Gastrocnemius medialis (tissue), 4 donors: ENCODE data around the gene RSF1.

Experiments used
- POLR2A ChIP-seq, 2 donors: fragments of 450-650 bp; IDR thresholded peaks; one replicate each; pipeline ENCODE4 v1.6.1; 2017; ENCODE audit warnings: antibody characterized with exemption in 2 of 2, mild to moderate bottlenecking in 2 of 2, moderate library complexity in 2 of 2
- TF ChIP-seq, protein P1 (sequence below), 5 experiments: fragments of 450-650 bp in 3 of 5; fragments of 200-600 bp in 2 of 5; sonication (generic) in 2 of 5; IDR thresholded peaks in 4 of 5; conservative IDR thresholded peaks in 1 of 5; 1 replicate in 4 of 5; 2 replicates in 1 of 5; pipeline ENCODE4 v1.5.1; 2016 to 2019; ENCODE audit warnings: antibody characterized with exemption in 5 of 5, mild to moderate bottlenecking in 3 of 5, moderate library complexity in 3 of 5

DNA sequence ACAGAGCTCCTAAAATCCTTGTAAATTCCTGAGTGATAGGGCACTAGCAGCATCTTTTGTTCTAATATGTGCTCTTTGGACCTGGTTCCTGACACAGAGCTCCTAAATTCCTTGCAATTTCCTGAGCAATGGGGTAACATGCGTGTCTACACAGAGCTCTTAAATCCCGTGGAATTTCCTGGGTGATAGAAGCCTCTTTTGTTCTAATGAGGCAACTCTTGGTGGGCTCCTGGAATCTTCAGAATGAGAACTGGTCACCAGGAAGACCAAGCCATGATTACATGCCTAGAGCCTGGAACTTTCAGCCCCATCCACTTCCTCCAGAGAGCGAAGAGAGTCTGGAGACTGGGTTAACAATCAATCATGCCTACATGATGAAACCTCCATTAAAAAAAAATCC lies 19.0 kb downstream of the RSF1 start:
- TF ChIP-seq, protein P1, sequence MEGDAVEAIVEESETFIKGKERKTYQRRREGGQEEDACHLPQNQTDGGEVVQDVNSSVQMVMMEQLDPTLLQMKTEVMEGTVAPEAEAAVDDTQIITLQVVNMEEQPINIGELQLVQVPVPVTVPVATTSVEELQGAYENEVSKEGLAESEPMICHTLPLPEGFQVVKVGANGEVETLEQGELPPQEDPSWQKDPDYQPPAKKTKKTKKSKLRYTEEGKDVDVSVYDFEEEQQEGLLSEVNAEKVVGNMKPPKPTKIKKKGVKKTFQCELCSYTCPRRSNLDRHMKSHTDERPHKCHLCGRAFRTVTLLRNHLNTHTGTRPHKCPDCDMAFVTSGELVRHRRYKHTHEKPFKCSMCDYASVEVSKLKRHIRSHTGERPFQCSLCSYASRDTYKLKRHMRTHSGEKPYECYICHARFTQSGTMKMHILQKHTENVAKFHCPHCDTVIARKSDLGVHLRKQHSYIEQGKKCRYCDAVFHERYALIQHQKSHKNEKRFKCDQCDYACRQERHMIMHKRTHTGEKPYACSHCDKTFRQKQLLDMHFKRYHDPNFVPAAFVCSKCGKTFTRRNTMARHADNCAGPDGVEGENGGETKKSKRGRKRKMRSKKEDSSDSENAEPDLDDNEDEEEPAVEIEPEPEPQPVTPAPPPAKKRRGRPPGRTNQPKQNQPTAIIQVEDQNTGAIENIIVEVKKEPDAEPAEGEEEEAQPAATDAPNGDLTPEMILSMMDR (IDR thresholded peaks at IDR 0.05 in 4 of 5, conservative IDR thresholded peaks at IDR 0.05 in 1 of 5): no peak
- no peak for TF ChIP-seq POLR2A (IDR thresholded peaks at IDR 0.05)
